Ishikawa (cell line): Measurements from ENCODE around the gene HNMT.

Source experiments
- CEBPB ChIP-seq: IDR thresholded peaks from 2 replicates; pipeline ENCODE4 v1.6.1; 2012
- CREB1 ChIP-seq: IDR thresholded peaks from 2 replicates; pipeline ENCODE4 v1.6.1; 2012; ENCODE audit warnings: low read depth
- EGR1 ChIP-seq: IDR thresholded peaks from 2 replicates; pipeline ENCODE4 v1.6.1; 2012
- EP300 ChIP-seq: IDR thresholded peaks from 2 replicates; pipeline ENCODE4 v1.6.1; 2012; ENCODE audit warnings: borderline replicate concordance
- FOXM1 ChIP-seq: IDR thresholded peaks from 2 replicates; pipeline ENCODE4 v1.6.1; 2012; ENCODE audit warnings: low read depth, borderline replicate concordance
- MAX ChIP-seq: IDR thresholded peaks from 2 replicates; pipeline ENCODE4 v1.6.1; 2012
- RAD21 ChIP-seq: IDR thresholded peaks from 2 replicates; pipeline ENCODE4 v1.6.1; 2012; ENCODE audit warnings: low read depth
- REST ChIP-seq: IDR thresholded peaks from 2 replicates; pipeline ENCODE4 v1.6.1; 2012; ENCODE audit warnings: low read depth, mild to moderate bottlenecking
- TCF12 ChIP-seq: IDR thresholded peaks from 2 replicates; pipeline ENCODE4 v1.6.1; 2012; ENCODE audit warnings: low read depth
- TEAD4 ChIP-seq: IDR thresholded peaks from 2 replicates; pipeline ENCODE4 v1.6.1; 2012
- USF1 ChIP-seq: IDR thresholded peaks from 2 replicates; pipeline ENCODE4 v1.6.1; 2012
- YY1 ChIP-seq: IDR thresholded peaks from 2 replicates; pipeline ENCODE4 v1.6.1; 2012; ENCODE audit warnings: low read depth
- ZBTB7A ChIP-seq: IDR thresholded peaks from 2 replicates; pipeline ENCODE4 v1.6.1; 2012; ENCODE audit warnings: low read depth

- TF ChIP-seq FOXM1 (no peak), RAD21 (no peak), YY1 (no peak), EP300 (no peak), REST (no peak), CEBPB (no peak), MAX (no peak), EGR1 (no peak), CREB1 (no peak), ZBTB7A (no peak), TEAD4 (no peak), USF1 (no peak), TCF12 (no peak)
Measured at GRCh38 chr2:137937246-137937645, 27.0 kb upstream of the HNMT start.
